VCaP (cell line): ENCODE measurements around the gene MGAT1.

Experiments used
- H3K27ac ChIP-seq: fragments of 450-650 bp; 2 replicates; pipeline ENCODE4 v1.5.1; 2017
- TF ChIP-seq, protein P1 (sequence below): fragments of 450-650 bp; conservative IDR thresholded peaks from 2 replicates; pipeline ENCODE4 v1.5.1; 2017; ENCODE audit warnings: mild to moderate bottlenecking, moderate library complexity

Gene MGAT1

GRCh38 chr5:180823346-180823745, 20.7 kb upstream of the MGAT1 start:
- TF ChIP-seq, protein P1, sequence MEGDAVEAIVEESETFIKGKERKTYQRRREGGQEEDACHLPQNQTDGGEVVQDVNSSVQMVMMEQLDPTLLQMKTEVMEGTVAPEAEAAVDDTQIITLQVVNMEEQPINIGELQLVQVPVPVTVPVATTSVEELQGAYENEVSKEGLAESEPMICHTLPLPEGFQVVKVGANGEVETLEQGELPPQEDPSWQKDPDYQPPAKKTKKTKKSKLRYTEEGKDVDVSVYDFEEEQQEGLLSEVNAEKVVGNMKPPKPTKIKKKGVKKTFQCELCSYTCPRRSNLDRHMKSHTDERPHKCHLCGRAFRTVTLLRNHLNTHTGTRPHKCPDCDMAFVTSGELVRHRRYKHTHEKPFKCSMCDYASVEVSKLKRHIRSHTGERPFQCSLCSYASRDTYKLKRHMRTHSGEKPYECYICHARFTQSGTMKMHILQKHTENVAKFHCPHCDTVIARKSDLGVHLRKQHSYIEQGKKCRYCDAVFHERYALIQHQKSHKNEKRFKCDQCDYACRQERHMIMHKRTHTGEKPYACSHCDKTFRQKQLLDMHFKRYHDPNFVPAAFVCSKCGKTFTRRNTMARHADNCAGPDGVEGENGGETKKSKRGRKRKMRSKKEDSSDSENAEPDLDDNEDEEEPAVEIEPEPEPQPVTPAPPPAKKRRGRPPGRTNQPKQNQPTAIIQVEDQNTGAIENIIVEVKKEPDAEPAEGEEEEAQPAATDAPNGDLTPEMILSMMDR = no peak
- H3K27ac ChIP-seq = no peak overlapping the region

DNA sequence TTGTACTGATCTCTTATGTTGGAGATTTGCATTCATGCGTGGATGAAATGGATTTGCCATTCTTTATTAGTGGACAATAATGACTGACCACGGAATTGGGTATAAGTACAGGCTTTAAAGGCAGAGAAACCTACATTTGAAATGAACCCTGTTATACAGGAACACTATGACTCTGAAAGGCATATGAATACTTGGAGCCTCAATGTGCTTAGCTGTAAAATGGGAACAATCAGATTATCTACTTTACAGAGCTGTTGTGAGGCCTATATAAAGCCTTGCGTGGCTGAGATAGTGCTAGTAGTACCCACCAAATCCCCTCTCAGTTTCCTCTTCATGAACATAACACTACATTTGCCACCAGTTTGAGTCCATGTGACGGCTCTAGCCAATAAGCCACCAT, 18.9 kb upstream of the MGAT1 start:
- TF ChIP-seq, protein P1 = no peak
- no peak overlapping the region for H3K27ac ChIP-seq

GRCh38 chr5:180820788-180821321, 18.2 kb upstream of the MGAT1 start:
- no peak overlapping the region for H3K27ac ChIP-seq
- TF ChIP-seq, protein P1 = no peak

- H3K27ac ChIP-seq = no peak overlapping the region
- TF ChIP-seq, protein P1 = no peak
These were observed 16.2 kb upstream of the MGAT1 start for GRCh38 chr5:180818677-180819341.

GRCh38 chr5:180817893-180818674, 15.5 kb upstream of the MGAT1 start:
- TF ChIP-seq, protein P1 = no peak
- H3K27ac ChIP-seq = no peak overlapping the region

DNA sequence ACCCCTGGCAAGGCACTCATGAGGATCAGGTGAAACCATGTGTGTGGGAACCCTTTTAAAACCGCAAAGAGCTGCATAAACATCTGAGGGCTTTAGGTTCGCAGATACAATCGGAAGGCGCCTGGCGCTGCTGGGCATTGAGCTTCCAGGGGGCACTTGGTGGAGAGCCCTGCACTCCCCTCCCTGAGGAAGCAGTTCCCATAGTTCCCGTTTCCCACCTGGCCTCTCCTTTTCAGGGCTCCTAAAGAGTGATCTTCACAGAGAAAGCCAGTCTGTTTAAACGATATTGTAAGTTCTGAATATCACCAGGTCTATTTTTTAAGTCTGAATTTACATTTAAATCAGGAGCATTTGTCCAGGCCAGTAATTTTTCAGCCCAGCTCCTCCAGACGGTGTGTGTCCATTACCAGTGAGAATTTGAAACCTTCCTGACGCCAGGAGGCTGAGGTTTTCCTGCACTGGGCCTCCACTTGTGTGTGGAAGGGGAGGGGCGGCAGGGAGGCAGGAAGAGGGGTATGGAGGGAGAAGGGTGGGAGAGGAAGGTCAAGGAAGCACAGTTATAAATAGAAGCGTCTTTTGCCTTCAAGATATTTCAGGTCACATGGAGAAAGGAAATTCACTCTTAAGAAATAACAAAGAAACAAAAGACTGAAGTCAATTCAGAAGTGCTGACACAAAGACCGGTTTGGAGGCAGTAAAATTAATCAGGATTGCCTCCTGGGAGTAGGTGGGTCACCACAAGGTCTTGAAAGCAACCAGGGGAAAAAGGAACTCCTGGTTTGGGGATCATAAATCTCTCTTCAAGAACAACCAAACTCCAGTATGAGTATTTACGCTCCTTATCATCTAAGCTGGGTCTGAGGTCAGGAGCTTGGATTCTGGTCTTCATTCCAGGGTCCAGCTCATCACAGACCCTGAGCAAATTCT, 14.3 kb upstream of the MGAT1 start:
- H3K27ac ChIP-seq = no peak overlapping the region

More for the DNA sequence above, 14.3 kb upstream of the MGAT1 start:
- TF ChIP-seq, protein P1 = no peak
